Keratinocyte (primary cell): ENCODE data around the gene B4GALNT3. TPM values are rescaled to one million over a fixed set of nuclear protein-coding genes. Genes with fewer than 3 reads are reported as not detected.

Experiments used
- DNase-seq: peaks from one replicate; pipeline ENCODE4 v3.0.0-alpha.2; 2011; ENCODE audit warnings: low read depth, missing footprints, low spot score
- FAIRE-seq: peaks from 2 replicates; lab custom pipeline; 2011; peaks lifted over from hg19 to GRCh38; lab: Jason Lieb, UNC
- H2AFZ ChIP-seq: 2 replicates; pipeline ENCODE4 v1.6.0; 2012; ENCODE audit warnings: low read length, control low read depth, inconsistent platforms; ENCODE audit not compliant: control insufficient read depth
- H3K27ac ChIP-seq: 2 replicates; pipeline ENCODE4 v1.5.1; 2011; ENCODE audit warnings: low read length; ENCODE audit not compliant: control insufficient read depth, insufficient read depth
- H3K27me3 ChIP-seq: 3 replicates; pipeline ENCODE4 v1.6.0; 2011; ENCODE audit warnings: low read length; ENCODE audit not compliant: control insufficient read depth, insufficient read depth; ENCODE audit errors: extremely low read depth
- H3K36me3 ChIP-seq, 2 experiments: 2 replicates in 1 of 2; 3 replicates in 1 of 2; pipeline ENCODE4 v1.5.1; 2011; ENCODE audit warnings: low read length in 2 of 2, mild to moderate bottlenecking in 1 of 2; ENCODE audit not compliant: control insufficient read depth in 2 of 2, insufficient read depth in 2 of 2; ENCODE audit errors: extremely low read depth in 1 of 2
- H3K4me1 ChIP-seq: 3 replicates; pipeline ENCODE4 v1.5.1; 2011; ENCODE audit warnings: low read length; ENCODE audit not compliant: control insufficient read depth, insufficient read depth; ENCODE audit errors: extremely low read depth
- H3K4me2 ChIP-seq: 3 replicates; pipeline ENCODE4 v1.6.0; 2011; ENCODE audit warnings: low read depth, low read length; ENCODE audit not compliant: control insufficient read depth, insufficient read depth; ENCODE audit errors: extremely low read depth
- H3K4me3 ChIP-seq, 3 experiments: fragments of 200-600 bp in 1 of 3; sonication (generic) in 1 of 3; 2 replicates in 2 of 3; 3 replicates in 1 of 3; pipeline ENCODE4 v1.5.1; 2011 to 2016; ENCODE audit warnings: low read length in 3 of 3, mild to moderate bottlenecking in 3 of 3, control low read depth in 2 of 3, inconsistent platforms in 1 of 3, low read depth in 1 of 3, mixed read lengths in 1 of 3, mixed run types in 1 of 3, moderate library complexity in 1 of 3; ENCODE audit not compliant: control insufficient read depth in 2 of 3, insufficient read depth in 2 of 3; ENCODE audit errors: extremely low read depth in 1 of 3
- H3K79me2 ChIP-seq: 2 replicates; pipeline ENCODE4 v1.6.0; 2012; ENCODE audit warnings: low read length; ENCODE audit not compliant: control insufficient read depth, insufficient read depth
- H3K9ac ChIP-seq: 3 replicates; pipeline ENCODE4 v1.6.0; 2011; ENCODE audit warnings: low read length; ENCODE audit not compliant: control insufficient read depth, insufficient read depth; ENCODE audit errors: extremely low read depth
- H3K9me1 ChIP-seq: 3 replicates; pipeline ENCODE4 v1.6.0; 2011; ENCODE audit warnings: low read length; ENCODE audit not compliant: control insufficient read depth, insufficient read depth; ENCODE audit errors: extremely low read depth
- H3K9me3 ChIP-seq: 2 replicates; pipeline ENCODE4 v1.5.1; 2012; ENCODE audit warnings: low read depth, low read length; ENCODE audit not compliant: control insufficient read depth
- H4K20me1 ChIP-seq: 3 replicates; pipeline ENCODE4 v1.6.0; 2011; ENCODE audit warnings: low read length; ENCODE audit not compliant: control insufficient read depth, insufficient read depth; ENCODE audit errors: extremely low read depth
- CTCF ChIP-seq, 3 experiments: IDR thresholded peaks in 1 of 3; conservative IDR thresholded peaks in 1 of 3; optimal IDR thresholded peaks in 1 of 3; 2 replicates in 2 of 3; 3 replicates in 1 of 3; pipeline versions ENCODE3 to v1.5.1; 2011; ENCODE audit warnings: low read length in 3 of 3, mild to moderate bottlenecking in 3 of 3, moderate library complexity in 2 of 3, control low read depth in 1 of 3, inconsistent platforms in 1 of 3; ENCODE audit not compliant: insufficient read depth in 2 of 3; ENCODE audit errors: extremely low read depth in 1 of 3
- EZH2 ChIP-seq: IDR thresholded peaks from one replicate; pipeline ENCODE4 v1.6.1; 2012; ENCODE audit warnings: inconsistent platforms, mild to moderate bottlenecking, low read length, moderate library complexity
- dilution Hi-C: fragments of 300-500 bp; cut with MboI; formaldehyde crosslinking; loops from one replicate; pipeline ENCODE4 v1.7.0; 2020; ENCODE audit warnings: low sequenced_read_pairs; ENCODE audit not compliant: extremely low pct_ligation_motif_present
- polyA plus RNA-seq, 5 experiments: library from polyadenylated mRNA; depleted of rRNA in 3 of 5; stranded (reverse) in 3 of 5; stranded (forward) in 1 of 5; unstranded in 1 of 5; fragments of >200 nt; gene quantifications; 1 replicate in 1 of 5; 2 replicates in 3 of 5; 3 replicates in 1 of 5; pipeline versions ENCODE4 v1.2.1 to v1.2.3, GENCODE V29; 2011 to 2012; ENCODE audit warnings: missing spikeins in 2 of 5, low read depth in 1 of 5, low replicate concordance in 1 of 5

The B4GALNT3 gene
- polyA plus RNA-seq, 1 donor (not counting 4 experiments of a cell fraction or from before 2014, with no cell fraction given), result 7.5 TPM

- H3K9ac ChIP-seq, result no peak overlapping the region
- no peaks in the 10 kb centered on the region for H3K79me2 ChIP-seq
- dilution Hi-C loops, result no loop called here
- no peaks in the 10 kb centered on the region for H3K36me3 ChIP-seq
- no peaks in the 10 kb centered on the region for H4K20me1 ChIP-seq
- no peak overlapping the region for H3K4me3 ChIP-seq
- H3K9me3 ChIP-seq, result no peaks in the 10 kb centered on the region
- H3K9me1 ChIP-seq, result no peaks in the 10 kb centered on the region
- no peak overlapping the region for H2AFZ ChIP-seq
- no peak overlapping the region for H3K4me2 ChIP-seq
- no peak for TF ChIP-seq CTCF (optimal IDR thresholded peaks at IDR 0.05 in 1 of 3, IDR thresholded peaks at IDR 0.05 in 1 of 3, conservative IDR thresholded peaks at IDR 0.05 in 1 of 3; ENCODE audit: extremely low read depth in 1 of 3, insufficient read depth in 2 of 3, low read length in 3 of 3)
- TF ChIP-seq EZH2, result no peak
- no peaks in the 10 kb centered on the region for H3K27me3 ChIP-seq
- no peak overlapping the region for H3K27ac ChIP-seq
- DNase-seq (no peak), FAIRE-seq (no peak)
- peaks cover 52% of the 10 kb centered on the region for H3K4me1 ChIP-seq
Observed at GRCh38 chr12:602700-603068, 142.9 kb downstream of the B4GALNT3 start.

- no peak for FAIRE-seq
- H3K4me3 ChIP-seq, result no peak overlapping the region
Observed at GRCh38 chr12:604956-605355, 145.2 kb downstream of the B4GALNT3 start.

More at GRCh38 chr12:604956-605355, 145.2 kb downstream of the B4GALNT3 start:
- no peak overlapping the region for H3K4me2 ChIP-seq
- H3K27ac ChIP-seq, result no peak overlapping the region
- no peaks in the 10 kb centered on the region for H3K9me3 ChIP-seq
- peaks cover under 1% of the 10 kb centered on the region for H3K9me1 ChIP-seq
- H3K36me3 ChIP-seq, result no peaks in the 10 kb centered on the region
- H2AFZ ChIP-seq, result no peak overlapping the region
- H4K20me1 ChIP-seq, result no peaks in the 10 kb centered on the region
- TF ChIP-seq CTCF (optimal IDR thresholded peaks at IDR 0.05 in 1 of 3, IDR thresholded peaks at IDR 0.05 in 1 of 3, conservative IDR thresholded peaks at IDR 0.05 in 1 of 3; ENCODE audit: extremely low read depth in 1 of 3, insufficient read depth in 2 of 3, low read length in 3 of 3) (no peak), EZH2 (no peak)
- peaks cover 34% of the 10 kb centered on the region for H3K4me1 ChIP-seq
- dilution Hi-C loops, result no loop called here
- no peaks in the 10 kb centered on the region for H3K79me2 ChIP-seq
- H3K27me3 ChIP-seq, result no peaks in the 10 kb centered on the region
- no peak overlapping the region for H3K9ac ChIP-seq
- no peak for DNase-seq
